GM12865 (cell line): ENCODE results near the gene FAM162A.

Experiments used
- DNase-seq: peaks from one replicate; pipeline ENCODE4 v3.0.0; 2010; ENCODE audit warnings: low read depth
- H3K4me3 ChIP-seq: 2 replicates; pipeline ENCODE4 v1.5.1; 2011; ENCODE audit warnings: mild to moderate bottlenecking, low read depth, low read length, control low read depth
- TF ChIP-seq, protein P1 (sequence below): IDR thresholded peaks from 2 replicates; pipeline ENCODE4 v1.5.1; 2011; ENCODE audit warnings: low read length, control low read depth, low read depth, inconsistent platforms; ENCODE audit not compliant: insufficient read depth; ENCODE audit errors: missing control alignments

FAM162A gene, protein sequence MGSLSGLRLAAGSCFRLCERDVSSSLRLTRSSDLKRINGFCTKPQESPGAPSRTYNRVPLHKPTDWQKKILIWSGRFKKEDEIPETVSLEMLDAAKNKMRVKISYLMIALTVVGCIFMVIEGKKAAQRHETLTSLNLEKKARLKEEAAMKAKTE

DNA sequence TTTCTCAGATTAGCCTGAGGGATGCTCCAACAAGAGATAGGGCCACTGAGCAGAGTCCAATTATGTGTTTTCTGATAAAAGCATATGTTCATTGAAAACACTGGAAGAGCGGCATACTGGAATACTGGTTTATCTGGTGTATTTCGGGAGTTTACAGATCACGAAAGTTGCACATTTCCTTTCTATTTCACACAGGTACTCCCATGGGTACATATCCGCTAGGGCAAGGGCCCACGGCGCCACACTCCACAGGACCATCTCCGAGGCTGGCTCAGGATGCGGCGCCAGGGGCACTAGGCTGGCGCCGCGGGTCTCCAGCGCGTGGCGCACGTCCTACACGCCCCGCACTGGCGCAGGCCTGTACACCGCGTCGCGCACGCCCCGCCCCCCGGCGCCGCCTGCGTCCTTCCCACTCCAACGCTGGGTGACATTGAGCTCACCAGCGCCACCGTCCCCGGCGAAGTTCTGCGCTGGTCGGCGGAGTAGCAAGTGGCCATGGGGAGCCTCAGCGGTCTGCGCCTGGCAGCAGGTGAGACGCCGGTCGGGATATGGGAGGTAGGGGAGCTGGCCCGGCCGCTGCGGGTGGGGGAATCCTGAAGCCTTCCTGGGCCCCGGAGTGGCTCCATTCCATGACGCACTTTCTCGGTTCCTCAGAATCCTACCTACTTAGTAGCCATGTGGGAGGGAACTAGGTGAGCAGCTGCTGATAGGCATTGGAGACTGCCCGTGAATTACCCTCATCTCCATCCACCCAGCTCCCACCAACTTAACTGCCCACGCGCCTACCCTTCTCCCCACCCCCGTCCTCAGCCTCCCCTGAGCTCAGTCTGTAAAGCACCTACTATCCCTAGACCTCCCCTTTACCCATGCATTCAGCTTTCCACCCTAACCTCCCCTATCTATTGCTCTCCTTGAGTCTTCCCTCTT is at the start of gene FAM162A:
FAM162A (plus strand) TSS at position 412 of the 927 bp plus-strand sequence; CDS start at position 496, 84 bp downstream.
- peak within 1 kb of the TSS; percentile 94 for H3K4me3 ChIP-seq
- TF ChIP-seq, protein P1, sequence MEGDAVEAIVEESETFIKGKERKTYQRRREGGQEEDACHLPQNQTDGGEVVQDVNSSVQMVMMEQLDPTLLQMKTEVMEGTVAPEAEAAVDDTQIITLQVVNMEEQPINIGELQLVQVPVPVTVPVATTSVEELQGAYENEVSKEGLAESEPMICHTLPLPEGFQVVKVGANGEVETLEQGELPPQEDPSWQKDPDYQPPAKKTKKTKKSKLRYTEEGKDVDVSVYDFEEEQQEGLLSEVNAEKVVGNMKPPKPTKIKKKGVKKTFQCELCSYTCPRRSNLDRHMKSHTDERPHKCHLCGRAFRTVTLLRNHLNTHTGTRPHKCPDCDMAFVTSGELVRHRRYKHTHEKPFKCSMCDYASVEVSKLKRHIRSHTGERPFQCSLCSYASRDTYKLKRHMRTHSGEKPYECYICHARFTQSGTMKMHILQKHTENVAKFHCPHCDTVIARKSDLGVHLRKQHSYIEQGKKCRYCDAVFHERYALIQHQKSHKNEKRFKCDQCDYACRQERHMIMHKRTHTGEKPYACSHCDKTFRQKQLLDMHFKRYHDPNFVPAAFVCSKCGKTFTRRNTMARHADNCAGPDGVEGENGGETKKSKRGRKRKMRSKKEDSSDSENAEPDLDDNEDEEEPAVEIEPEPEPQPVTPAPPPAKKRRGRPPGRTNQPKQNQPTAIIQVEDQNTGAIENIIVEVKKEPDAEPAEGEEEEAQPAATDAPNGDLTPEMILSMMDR: peak; percentile 63
- DNase-seq: peak; percentile 97

DNA sequence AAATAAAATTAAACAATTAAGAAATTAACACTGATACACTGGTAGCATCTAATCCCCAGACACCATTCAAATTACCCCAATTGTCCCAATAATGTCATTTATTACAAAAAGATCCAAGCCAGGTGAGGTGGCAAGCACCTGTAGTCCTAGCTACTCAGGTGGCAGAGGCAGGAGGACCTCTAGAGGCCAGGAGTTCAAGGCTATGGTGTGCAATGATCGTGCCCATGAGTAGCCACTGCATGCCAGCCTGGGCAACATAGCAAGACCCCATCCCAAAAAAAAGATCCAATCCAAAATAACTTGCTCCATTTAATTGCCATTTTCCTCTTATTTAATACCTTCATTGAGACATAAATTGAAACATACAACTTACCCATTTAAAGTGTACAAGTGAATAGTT is 41.2 kb upstream of the FAM162A start:
- DNase-seq: no peak
- TF ChIP-seq, protein P1: no peak

DNA sequence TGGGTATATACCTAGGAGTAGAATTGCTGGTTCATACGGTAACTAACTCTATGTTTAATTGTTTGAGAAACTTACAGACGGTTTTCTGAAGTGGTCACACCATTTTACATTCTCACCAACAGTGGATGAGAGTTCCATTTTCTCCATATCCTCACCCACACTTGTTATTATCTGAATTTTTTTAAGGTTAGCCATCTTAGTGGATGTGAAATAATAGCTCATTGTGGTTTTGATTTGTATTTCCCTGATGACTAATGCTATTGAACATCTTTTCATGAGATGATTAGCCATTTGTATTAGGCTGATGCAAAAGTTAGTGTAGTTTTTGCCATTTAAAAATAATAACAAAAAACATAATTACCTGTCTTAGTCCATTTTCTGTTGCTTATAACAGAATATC is 40.3 kb upstream of the FAM162A start:
- TF ChIP-seq, protein P1: no peak
- H3K4me3 ChIP-seq: no peak overlapping the region
- DNase-seq: no peak

More for the DNA sequence above, 41.2 kb upstream of the FAM162A start:
- no peak overlapping the region for H3K4me3 ChIP-seq

DNA sequence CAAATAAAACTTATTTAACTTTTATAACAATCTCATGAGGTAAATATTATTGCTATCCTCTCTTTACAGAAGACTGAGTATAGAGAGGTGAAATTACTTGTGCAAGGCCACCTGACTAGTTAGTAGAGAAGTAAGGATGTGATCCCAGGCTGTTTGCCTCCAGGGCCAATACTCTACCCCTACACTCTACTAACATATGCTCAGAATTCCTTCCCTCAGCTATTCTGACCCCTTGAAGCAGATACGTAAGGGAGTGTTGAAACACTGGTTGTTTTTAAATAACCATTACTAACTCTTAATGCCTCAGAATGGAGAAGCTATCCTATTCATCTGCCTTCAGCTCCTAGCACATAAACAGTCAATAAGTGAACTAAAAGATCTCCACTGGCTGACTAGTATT is 34.8 kb upstream of the FAM162A start:
- no peak overlapping the region for H3K4me3 ChIP-seq

DNA sequence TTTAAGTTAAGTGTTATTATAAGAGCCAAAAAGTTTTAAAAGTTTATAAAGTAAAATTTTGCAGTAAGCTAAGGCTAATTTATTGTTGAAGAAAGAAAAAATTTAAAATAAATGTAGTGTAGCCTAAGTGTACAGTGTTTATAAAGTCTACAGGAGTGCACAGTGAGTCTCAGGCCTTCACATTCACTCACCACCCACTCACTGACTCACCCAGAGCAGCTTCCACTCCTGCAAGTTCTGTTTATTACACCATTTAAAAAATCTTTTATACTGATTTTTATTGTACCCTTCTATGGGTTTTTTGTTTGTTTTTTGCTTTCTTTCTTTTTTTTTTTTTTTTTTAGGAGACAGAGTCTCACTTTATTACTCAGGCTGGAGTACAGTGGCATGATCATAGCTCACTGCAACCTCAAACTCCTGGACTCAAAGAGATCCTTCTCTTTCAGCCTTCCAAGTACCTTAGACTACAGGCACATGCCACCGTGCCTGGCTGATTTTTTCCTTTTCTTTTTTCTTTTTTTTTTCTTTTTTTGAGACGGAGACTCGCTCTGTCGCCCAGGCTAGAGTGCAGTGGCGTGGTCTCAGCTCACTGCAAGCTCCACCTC is 33.1 kb upstream of the FAM162A start:
- no peak overlapping the region for H3K4me3 ChIP-seq
- DNase-seq: no peak
- TF ChIP-seq, protein P1: no peak

More for the DNA sequence above, 34.8 kb upstream of the FAM162A start:
- TF ChIP-seq, protein P1: no peak
- no peak for DNase-seq

DNA sequence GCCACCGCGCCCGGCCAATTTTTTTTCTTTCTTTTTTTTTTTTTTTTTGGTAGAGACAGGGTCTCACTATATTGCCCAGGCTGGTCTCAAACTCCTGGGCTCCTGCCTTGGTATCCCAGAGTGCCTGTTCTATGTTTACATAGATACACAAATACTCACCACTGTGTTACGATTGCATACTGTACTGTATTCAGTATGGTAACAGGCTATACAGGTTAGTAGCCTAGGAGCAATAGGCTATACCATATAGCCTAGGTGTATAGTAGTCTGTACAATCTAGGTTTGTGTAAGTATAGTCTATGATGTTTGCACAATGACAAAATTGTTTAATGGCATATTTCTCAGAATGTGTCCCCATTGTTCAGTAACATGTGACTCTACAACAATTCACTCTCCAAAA is 32.4 kb upstream of the FAM162A start:
- no peak overlapping the region for H3K4me3 ChIP-seq
- no peak for DNase-seq
- TF ChIP-seq, protein P1: no peak
